SU-DHL-6 (cell line): ENCODE measurements around the gene CCDC152.

Source experiments
- EZH2phosphoT487 ChIP-seq: fragments of 200-600 bp; sonication (generic), shearing (Covaris generic); conservative IDR thresholded peaks from 2 replicates; pipeline ENCODE4 v1.6.1; 2018; ENCODE audit warnings: mild to moderate bottlenecking, antibody characterized with exemption, low read length, moderate library complexity, mixed read lengths
- TF ChIP-seq, protein P1 (sequence below): fragments of 200-600 bp; sonication (generic); IDR thresholded peaks from one replicate; pipeline ENCODE4 v1.5.1; 2017; ENCODE audit warnings: antibody characterized with exemption, mild to moderate bottlenecking, low read length, moderate library complexity; ENCODE audit not compliant: insufficient read depth, poor library complexity, severe bottlenecking

DNA sequence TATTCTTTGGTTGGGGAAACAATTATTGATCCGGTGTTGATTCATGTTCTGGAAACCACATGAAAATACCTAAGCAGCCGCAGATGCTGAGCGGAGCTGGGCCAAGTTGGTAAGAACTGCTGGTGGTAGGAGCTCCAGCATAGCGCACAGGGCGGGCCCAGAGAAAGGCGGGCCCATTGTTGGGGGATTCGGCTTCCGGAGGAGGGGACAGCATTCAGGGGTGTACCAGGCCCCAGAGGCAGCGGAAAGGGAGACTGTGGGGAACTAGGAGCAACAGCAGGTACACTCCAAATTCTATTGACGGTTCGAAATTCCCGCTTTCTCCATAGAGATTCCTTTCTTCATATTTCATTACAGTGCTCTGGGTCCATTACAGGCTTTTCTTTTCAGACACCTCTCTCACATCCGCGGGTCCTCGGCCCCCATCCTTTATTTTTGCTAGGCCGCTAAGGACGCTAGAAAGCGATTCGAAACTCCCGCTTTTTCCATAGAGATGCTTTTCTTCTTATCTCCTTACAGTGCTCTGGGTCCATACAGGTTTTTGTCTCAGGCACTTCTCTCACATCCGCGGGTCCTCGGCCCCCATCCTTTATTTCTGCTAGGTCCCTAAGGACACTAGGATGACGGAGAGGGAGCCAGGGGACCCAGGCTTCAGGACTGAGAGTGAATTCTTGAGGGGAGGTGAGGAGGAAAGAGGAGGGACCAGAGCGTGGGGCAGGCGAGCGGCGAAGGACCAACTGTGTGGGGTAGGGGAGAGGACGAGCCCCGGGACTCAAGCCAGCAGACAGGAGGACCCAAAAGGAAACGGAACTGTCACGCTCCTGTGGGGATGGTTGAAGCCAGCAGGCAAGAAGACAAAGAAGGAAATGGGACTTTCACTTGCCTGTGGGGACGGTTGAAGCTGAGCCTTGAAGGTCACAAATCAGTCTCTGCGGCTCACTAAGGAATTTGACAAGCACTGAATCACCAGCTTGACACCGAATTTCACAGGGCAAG is at the start of gene CCDC152:
- TF ChIP-seq, protein P1, sequence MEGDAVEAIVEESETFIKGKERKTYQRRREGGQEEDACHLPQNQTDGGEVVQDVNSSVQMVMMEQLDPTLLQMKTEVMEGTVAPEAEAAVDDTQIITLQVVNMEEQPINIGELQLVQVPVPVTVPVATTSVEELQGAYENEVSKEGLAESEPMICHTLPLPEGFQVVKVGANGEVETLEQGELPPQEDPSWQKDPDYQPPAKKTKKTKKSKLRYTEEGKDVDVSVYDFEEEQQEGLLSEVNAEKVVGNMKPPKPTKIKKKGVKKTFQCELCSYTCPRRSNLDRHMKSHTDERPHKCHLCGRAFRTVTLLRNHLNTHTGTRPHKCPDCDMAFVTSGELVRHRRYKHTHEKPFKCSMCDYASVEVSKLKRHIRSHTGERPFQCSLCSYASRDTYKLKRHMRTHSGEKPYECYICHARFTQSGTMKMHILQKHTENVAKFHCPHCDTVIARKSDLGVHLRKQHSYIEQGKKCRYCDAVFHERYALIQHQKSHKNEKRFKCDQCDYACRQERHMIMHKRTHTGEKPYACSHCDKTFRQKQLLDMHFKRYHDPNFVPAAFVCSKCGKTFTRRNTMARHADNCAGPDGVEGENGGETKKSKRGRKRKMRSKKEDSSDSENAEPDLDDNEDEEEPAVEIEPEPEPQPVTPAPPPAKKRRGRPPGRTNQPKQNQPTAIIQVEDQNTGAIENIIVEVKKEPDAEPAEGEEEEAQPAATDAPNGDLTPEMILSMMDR = no peak
- no peak for TF ChIP-seq EZH2phosphoT487
